ENCODE data around the gene DLX3. TPM values are rescaled to one million over a fixed set of nuclear protein-coding genes. Genes with fewer than 3 reads are reported as not detected.

DLX3 gene
- total and polyA plus RNA-seq, 2 of the 8 experiments (the other 6 are each of a cell fraction or from before 2014, with no cell fraction given): 0.15 to 0.20 TPM

GRCh38 chr17:49972486-49973270, 22.3 kb downstream of the DLX3 start:
- Histone ChIP-seq H3K4me3 (ENCODE audit: extremely low read depth in 1 of 4, insufficient read depth in 2 of 4, low read depth in 3 of 4, low read length in 4 of 4) (peak overlapping the region; percentile 4 to 46 (median 14); a peak in 5 of 8 replicates), H2BK12ac (ENCODE audit: low read depth, low read length) (peak overlapping the region; percentile 44; the same call in 1 of the 2 replicates), H3K9me3 (ENCODE audit: insufficient read depth in 2 of 2, low read depth in 1 of 2, low read length in 1 of 2) (no peaks in the 10 kb centered on the region; a peak in 1 of 4 replicates), H3K27me3 (replicated peaks in 1 of 4; ENCODE audit: control insufficient read depth in 3 of 4, extremely low read depth in 1 of 4, insufficient read depth in 3 of 4, low read length in 3 of 4) (peaks cover 68 to 95% (median 90%) of the 10 kb centered on the region in 4 experiments), H3K23ac (ENCODE audit: insufficient read length) (no peak overlapping the region), H2AK5ac (ENCODE audit: low read depth, low read length) (no peak overlapping the region), H3K14ac (ENCODE audit: insufficient read length) (no peak overlapping the region), H3K79me1 (ENCODE audit: low read depth, low read length) (no peaks in the 10 kb centered on the region), H2AFZ (ENCODE audit: low read length) (no peak overlapping the region), H3K23me2 (ENCODE audit: low read depth, low read length) (peaks cover 14% of the 10 kb centered on the region), H4K8ac (ENCODE audit: extremely low read depth, insufficient read depth, low read length) (peak overlapping the region; percentile 63; the same call in 1 of the 2 replicates), H3K36me3 (ENCODE audit: control insufficient read depth in 2 of 4, insufficient read depth in 4 of 4, low read length in 3 of 4) (peaks cover 0 to 8% (median 0%) of the 10 kb centered on the region in 4 experiments; a peak in 2 of 8 replicates), H2BK20ac (ENCODE audit: low read length) (0 out of 2 replicates have a peak overlapping the region, but pooled peaks have one; percentile 32), H3K79me2 (ENCODE audit: control insufficient read depth in 1 of 2, insufficient read depth in 2 of 2, low read length in 2 of 2) (no peaks in the 10 kb centered on the region), H3K18ac (ENCODE audit: extremely low read depth, low read length) (0 out of 2 replicates have a peak overlapping the region, but pooled peaks have one; percentile 22), H3K4me2 (ENCODE audit: insufficient read depth in 1 of 2, low read depth in 2 of 2, low read length in 2 of 2) (peak overlapping the region; percentile 60 to 71), H3K4ac (replicated peaks; ENCODE audit: insufficient read length, low read depth, low read length) (no peak overlapping the region), H3K9ac (replicated peaks in 1 of 4; ENCODE audit: extremely low read depth in 1 of 4, low read depth in 3 of 4, low read length in 3 of 4) (no peak overlapping the region), H3K56ac (replicated peaks; ENCODE audit: insufficient read length, low read depth, low read length) (no peak overlapping the region), H4K91ac (replicated peaks; ENCODE audit: insufficient read length, low read length) (no peak overlapping the region), H4K5ac (ENCODE audit: insufficient read length, low read depth, low read length) (no peak overlapping the region), H2BK120ac (replicated peaks; ENCODE audit: low read depth, low read length) (no peak overlapping the region), H3K27ac (ENCODE audit: low read depth, low read length) (no peak overlapping the region), H3K4me1 (replicated peaks in 1 of 4; ENCODE audit: control insufficient read depth in 3 of 4, insufficient read depth in 4 of 4, low read length in 3 of 4) (peaks cover under 1 to 42% (median 32%) of the 10 kb centered on the region in 4 experiments), H4K20me1 (replicated peaks in 1 of 2; ENCODE audit: control insufficient read depth in 1 of 2, insufficient read depth in 2 of 2, low read length in 2 of 2) (peaks cover 17 to 21% of the 10 kb centered on the region in 2 experiments), H2BK15ac (ENCODE audit: low read length) (peak overlapping the region; percentile 95; the same call in 1 of the 2 replicates), H2BK5ac (ENCODE audit: low read depth, low read length) (no peak overlapping the region; the same call in 1 of the 2 replicates)
- no peak for FAIRE-seq
- ChIA-PET CTCF (ENCODE audit: partially characterized antibody) (interaction anchor here (0.8 to 15.2 kb wide), 19 partner anchors 9 to 112 kb away, joined by 3 to 398 read pairs (median 5); partner anchors contain the start of gene DLX3), POLR2A (ENCODE audit: partially characterized antibody) (interaction anchor here (0.8 to 2.0 kb wide), 6 partner anchors 8 to 107 kb away, joined by 3 to 18 read pairs (median 4); no protein-coding TSS in a partner anchor)
- DNase-seq (ENCODE audit: low read depth in 1 of 2, low spot score in 2 of 2): peak in 1 of 2 experiments; percentile 68
- WGBS, 2 experiments (ENCODE audit: extremely low coverage in 1 of 2, insufficient coverage in 1 of 2, insufficient read length in 1 of 2, insufficient replicate concordance in 2 of 2, low coverage in 1 of 2, low lambda C conversion rate in 2 of 2, missing lambda C conversion rate in 1 of 2): 6% methylated on average over 52 of the region's 57 CpGs; no CpG with 5 or more reads in 1 of the 2 experiments
- TF ChIP-seq POLR2AphosphoS5 (IDR thresholded peaks at IDR 0.05; ENCODE audit: low read depth, low read length) (no peak), ZNF274 (IDR thresholded peaks at IDR 0.05; ENCODE audit: borderline replicate concordance, extremely low read depth, low read length) (no peak)
